ENCODE measurements around the gene KLHL29. TPM values are rescaled to one million over a fixed set of nuclear protein-coding genes. Genes with fewer than 3 reads are reported as not detected.

Gene KLHL29
- total and polyA plus RNA-seq, 2 of the 13 experiments (the other 11 are each of a cell fraction or from before 2014, with no cell fraction given): 0.01 TPM; not detected in 1

DNA sequence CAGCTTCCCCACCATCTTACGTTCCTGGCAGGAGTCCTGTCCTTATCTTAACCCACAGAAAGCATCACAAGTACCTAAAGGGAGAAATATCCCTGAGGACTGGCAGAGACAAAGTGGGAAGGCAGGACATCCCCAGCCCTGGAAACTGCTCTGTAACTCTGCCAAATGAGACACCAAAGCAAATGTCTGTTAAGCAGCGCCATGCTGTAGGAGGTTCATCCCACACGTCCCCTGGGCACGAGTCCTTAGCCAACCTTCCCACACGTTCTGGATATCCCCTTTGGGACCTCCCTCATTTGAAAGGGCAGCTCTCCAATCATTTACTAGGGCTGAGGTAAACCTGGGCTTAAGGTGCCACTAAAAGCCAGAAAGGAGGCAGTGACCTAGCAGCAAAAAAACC, 334.7 kb downstream of the KLHL29 start:
- ATAC-seq (no peak), FAIRE-seq (no peak), DNase-seq (ENCODE audit: low spot score) (no peak)
- no peaks in the 10 kb centered on the region for H3K36me3 ChIP-seq (replicated peaks in 1 of 2; ENCODE audit: control insufficient read depth in 1 of 2, insufficient read depth in 2 of 2, low read length in 2 of 2)
- H3K79me2 ChIP-seq (ENCODE audit: insufficient read depth, low read length): no peaks in the 10 kb centered on the region
- no peak overlapping the region for H3K4me3 ChIP-seq (replicated peaks in 1 of 3; ENCODE audit: insufficient read depth in 1 of 3, low read depth in 2 of 3, low read length in 3 of 3)
- no TSS peak for BruUV-seq (replicated peaks)
- WGBS (ENCODE audit: low lambda C conversion rate): 87% methylated on average over 5 of the region's 5 CpGs
- no peak overlapping the region for H2AFZ ChIP-seq (ENCODE audit: low read length)
- POLR2A ChIA-PET: no interaction called here
- in situ Hi-C loops (cut with HindIII; ENCODE audit: extremely low pct_ligation_motif_present, low pct_unique_long_range_greater_than_20kb): no loop called here
- CTCF ChIA-PET (ENCODE audit: low intra/inter-chr PET ratio, low total read pairs): no interaction called here
- H3K4me1 ChIP-seq (ENCODE audit: insufficient read depth, low read length): no peaks in the 10 kb centered on the region
- H3K4me2 ChIP-seq (ENCODE audit: low read depth, low read length): no peak overlapping the region
- no peak overlapping the region for H3K27ac ChIP-seq (ENCODE audit: extremely low read length, insufficient read depth, low read length)
- intact Hi-C loops (cut with micrococcal nuclease; ENCODE audit: unreplicated experiment): no loop called here
- no peaks in the 10 kb centered on the region for H4K20me1 ChIP-seq (ENCODE audit: insufficient read depth, low read length)
- no peaks in the 10 kb centered on the region for H3K27me3 ChIP-seq (ENCODE audit: control insufficient read depth in 1 of 2, insufficient read depth in 2 of 2, low read length in 2 of 2)
- no peak for TF ChIP-seq RFX5 (IDR thresholded peaks at IDR 0.05; ENCODE audit: low read depth, low read length)
- no peak for TF ChIP-seq ZBTB42 (CRISPR knock-in tag; IDR thresholded peaks at IDR 0.05)
- no peak for TF ChIP-seq ZNF790 (CRISPR knock-in tag; IDR thresholded peaks at IDR 0.05; ENCODE audit: borderline replicate concordance)
- no peak for TF ChIP-seq KLF11 (CRISPR knock-in tag; IDR thresholded peaks at IDR 0.05)
- TF ChIP-seq ZNF720 (CRISPR knock-in tag; IDR thresholded peaks at IDR 0.05): no peak
- no peak for TF ChIP-seq HNRNPLL (IDR thresholded peaks at IDR 0.05; ENCODE audit: low read depth, low read length, poor library complexity, severe bottlenecking)
- TF ChIP-seq HNF4A (CRISPR knock-in tag; IDR thresholded peaks at IDR 0.05): no peak
- TF ChIP-seq RXRA (CRISPR knock-in tag; IDR thresholded peaks at IDR 0.05): no peak
- TF ChIP-seq PAWR (CRISPR knock-in tag; IDR thresholded peaks at IDR 0.05; ENCODE audit: borderline replicate concordance): no peak
- no peak for TF ChIP-seq HES4 (CRISPR knock-in tag; IDR thresholded peaks at IDR 0.05; ENCODE audit: borderline replicate concordance)
- no peak for TF ChIP-seq ZFX (CRISPR knock-in tag; IDR thresholded peaks at IDR 0.05; ENCODE audit: low read depth)
- TF ChIP-seq, protein P1, sequence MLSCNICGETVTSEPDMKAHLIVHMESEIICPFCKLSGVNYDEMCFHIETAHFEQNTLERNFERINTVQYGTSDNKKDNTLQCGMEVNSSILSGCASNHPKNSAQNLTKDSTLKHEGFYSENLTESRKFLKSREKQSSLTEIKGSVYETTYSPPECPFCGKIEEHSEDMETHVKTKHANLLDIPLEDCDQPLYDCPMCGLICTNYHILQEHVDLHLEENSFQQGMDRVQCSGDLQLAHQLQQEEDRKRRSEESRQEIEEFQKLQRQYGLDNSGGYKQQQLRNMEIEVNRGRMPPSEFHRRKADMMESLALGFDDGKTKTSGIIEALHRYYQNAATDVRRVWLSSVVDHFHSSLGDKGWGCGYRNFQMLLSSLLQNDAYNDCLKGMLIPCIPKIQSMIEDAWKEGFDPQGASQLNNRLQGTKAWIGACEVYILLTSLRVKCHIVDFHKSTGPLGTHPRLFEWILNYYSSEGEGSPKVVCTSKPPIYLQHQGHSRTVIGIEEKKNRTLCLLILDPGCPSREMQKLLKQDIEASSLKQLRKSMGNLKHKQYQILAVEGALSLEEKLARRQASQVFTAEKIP (CRISPR knock-in tag; IDR thresholded peaks at IDR 0.05; ENCODE audit: borderline replicate concordance): no peak
- TF ChIP-seq, protein P2, sequence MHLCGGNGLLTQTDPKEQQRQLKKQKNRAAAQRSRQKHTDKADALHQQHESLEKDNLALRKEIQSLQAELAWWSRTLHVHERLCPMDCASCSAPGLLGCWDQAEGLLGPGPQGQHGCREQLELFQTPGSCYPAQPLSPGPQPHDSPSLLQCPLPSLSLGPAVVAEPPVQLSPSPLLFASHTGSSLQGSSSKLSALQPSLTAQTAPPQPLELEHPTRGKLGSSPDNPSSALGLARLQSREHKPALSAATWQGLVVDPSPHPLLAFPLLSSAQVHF (CRISPR knock-in tag; IDR thresholded peaks at IDR 0.05): no peak
- no peak for TF ChIP-seq ATF7-NPFF (CRISPR knock-in tag; IDR thresholded peaks at IDR 0.05; ENCODE audit: low read depth)
- no peak for TF ChIP-seq ZNF496 (CRISPR knock-in tag; IDR thresholded peaks at IDR 0.05; ENCODE audit: insufficient replicate concordance)
- TF ChIP-seq BHLHE40 (IDR thresholded peaks at IDR 0.05; ENCODE audit: low read length): no peak
- TF ChIP-seq, protein P3, sequence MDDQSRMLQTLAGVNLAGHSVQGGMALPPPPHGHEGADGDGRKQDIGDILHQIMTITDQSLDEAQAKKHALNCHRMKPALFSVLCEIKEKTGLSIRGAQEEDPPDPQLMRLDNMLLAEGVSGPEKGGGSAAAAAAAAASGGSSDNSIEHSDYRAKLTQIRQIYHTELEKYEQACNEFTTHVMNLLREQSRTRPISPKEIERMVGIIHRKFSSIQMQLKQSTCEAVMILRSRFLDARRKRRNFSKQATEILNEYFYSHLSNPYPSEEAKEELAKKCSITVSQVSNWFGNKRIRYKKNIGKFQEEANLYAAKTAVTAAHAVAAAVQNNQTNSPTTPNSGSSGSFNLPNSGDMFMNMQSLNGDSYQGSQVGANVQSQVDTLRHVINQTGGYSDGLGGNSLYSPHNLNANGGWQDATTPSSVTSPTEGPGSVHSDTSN (CRISPR knock-in tag; IDR thresholded peaks at IDR 0.05; ENCODE audit: borderline replicate concordance): no peak
- peaks cover 13% of the 10 kb centered on the region for H3K9me3 ChIP-seq (ENCODE audit: low read length)
- no peak overlapping the region for H3K9ac ChIP-seq (ENCODE audit: insufficient read depth, low read depth, low read length)

Data from HepG2 (cell line).